Transverse colon (tissue), 4 donors: ENCODE data around the gene FNBP1L.

ENCODE experiments used
- CTCF ChIP-seq, 5 experiments: fragments of 200-600 bp in 3 of 5; fragments of 450-650 bp in 2 of 5; sonication (generic) in 3 of 5; IDR thresholded peaks; 1 replicate in 2 of 5; 2 replicates in 3 of 5; pipeline ENCODE4 v1.5.1; 2016 to 2017; ENCODE audit warnings: antibody characterized with exemption in 5 of 5, inconsistent platforms in 3 of 5, mild to moderate bottlenecking in 2 of 5, moderate library complexity in 1 of 5
- EP300 ChIP-seq: sonication (generic); formaldehyde crosslinking; IDR thresholded peaks from one replicate; pipeline ENCODE4 v1.6.1; 2017; ENCODE audit warnings: antibody characterized with exemption, low read depth
- POLR2A ChIP-seq: fragments of 450-650 bp; IDR thresholded peaks from one replicate; pipeline ENCODE4 v1.6.1; 2016; ENCODE audit warnings: antibody characterized with exemption, mild to moderate bottlenecking, moderate library complexity
- POLR2AphosphoS5 ChIP-seq, 3 donors: sonication (generic); formaldehyde crosslinking; IDR thresholded peaks; one replicate each; pipeline ENCODE4 v1.6.1; 2016; ENCODE audit warnings: antibody characterized with exemption in 3 of 3

GRCh38 chr1:93496520-93496919 lies 48.6 kb downstream of the FNBP1L start:
- TF ChIP-seq CTCF (IDR thresholded peaks at IDR 0.05) (no peak), POLR2AphosphoS5 (IDR thresholded peaks at IDR 0.05) (no peak), EP300 (no peak), POLR2A (no peak)
